Endothelial cell of umbilical vein (primary cell): Measurements from ENCODE around the gene RAB10. TPM values are rescaled to one million over a fixed set of nuclear protein-coding genes. Genes with fewer than 3 reads are reported as not detected.

Source experiments
- BruUV-seq: library from RNA; stranded (reverse); fragments of 400-500 nt; replicated peaks from 2 replicates; lab custom pipeline; 2021; lab: Mats Ljungman, UMichigan
- CTCF ChIA-PET: fragments of 300-600, 350-600 bp; sonication (Branson Sonifier 250); formaldehyde crosslinking; loops from one replicate; lab custom pipeline; 2021; ENCODE audit warnings: antibody characterized with exemption, inconsistent platforms; lab: Charles Lee
- POLR2A ChIA-PET: fragments of 300-600, 350-600 bp; sonication (Branson Sonifier 250); formaldehyde crosslinking; loops from one replicate; lab custom pipeline; 2021; ENCODE audit warnings: antibody characterized with exemption, inconsistent platforms; lab: Charles Lee
- DNase-seq: peaks from one replicate; pipeline ENCODE4 v3.0.0-alpha.2; 2011; ENCODE audit warnings: low read depth, low spot score
- FAIRE-seq: peaks from 2 replicates; lab custom pipeline; 2011; peaks lifted over from hg19 to GRCh38; lab: Jason Lieb, UNC
- H2AFZ ChIP-seq: 2 replicates; pipeline ENCODE4 v1.6.0; 2012; ENCODE audit warnings: low read depth, low read length, control low read depth, inconsistent platforms
- H3K27ac ChIP-seq: 2 replicates; pipeline ENCODE4 v1.5.1; 2011; ENCODE audit warnings: low read depth, mild to moderate bottlenecking, control low read depth, low read length, moderate library complexity; ENCODE audit not compliant: insufficient read depth
- H3K27me3 ChIP-seq, 2 experiments: 2 replicates each; pipeline versions ENCODE4 v1.6.0 to v1.6.1; 2011; ENCODE audit warnings: low read length in 2 of 2, mixed read lengths in 1 of 2; ENCODE audit not compliant: control insufficient read depth in 2 of 2, insufficient read depth in 2 of 2
- H3K36me3 ChIP-seq, 2 experiments: 2 replicates in 1 of 2; 3 replicates in 1 of 2; pipeline ENCODE4 v1.5.1; 2011; ENCODE audit warnings: low read length in 2 of 2, mild to moderate bottlenecking in 1 of 2, moderate library complexity in 1 of 2; ENCODE audit not compliant: control insufficient read depth in 2 of 2, insufficient read depth in 2 of 2; ENCODE audit errors: extremely low read depth in 1 of 2
- H3K4me1 ChIP-seq: 3 replicates; pipeline ENCODE4 v1.5.1; 2011; ENCODE audit warnings: mild to moderate bottlenecking, low read length; ENCODE audit not compliant: control insufficient read depth, insufficient read depth; ENCODE audit errors: extremely low read depth
- H3K4me2 ChIP-seq: 2 replicates; pipeline ENCODE4 v1.6.1; 2011; ENCODE audit warnings: low read length, control low read depth, mixed read lengths; ENCODE audit not compliant: insufficient read depth
- H3K4me3 ChIP-seq, 3 experiments: fragments of 200-600 bp in 1 of 3; sonication (generic), shearing (Covaris generic) in 1 of 3; replicated peaks in 1 of 3; 2 replicates each; pipeline ENCODE4 v1.5.1; 2011 to 2016; ENCODE audit warnings: control low read depth in 3 of 3, low read length in 3 of 3, mild to moderate bottlenecking in 2 of 3, inconsistent platforms in 1 of 3, low read depth in 1 of 3, moderate library complexity in 1 of 3; ENCODE audit not compliant: insufficient read depth in 1 of 3
- H3K79me2 ChIP-seq: 2 replicates; pipeline ENCODE4 v1.6.0; 2012; ENCODE audit warnings: low read length, inconsistent platforms; ENCODE audit not compliant: control insufficient read depth, insufficient read depth
- H3K9ac ChIP-seq: replicated peaks from 2 replicates; pipeline ENCODE3; 2011; ENCODE audit warnings: low read length, control low read depth; ENCODE audit not compliant: insufficient read depth; ENCODE audit errors: extremely low read depth
- H3K9me1 ChIP-seq: replicated peaks from 3 replicates; pipeline ENCODE4 v1.6.0; 2011; ENCODE audit warnings: mild to moderate bottlenecking, low read length; ENCODE audit not compliant: control insufficient read depth, insufficient read depth; ENCODE audit errors: extremely low read depth
- H3K9me3 ChIP-seq: replicated peaks from 2 replicates; pipeline ENCODE4 v1.5.1; 2012; ENCODE audit warnings: low read length, inconsistent platforms; ENCODE audit not compliant: control insufficient read depth, insufficient read depth
- H4K20me1 ChIP-seq: replicated peaks from 2 replicates; pipeline ENCODE3; 2011; ENCODE audit warnings: mild to moderate bottlenecking, low read length; ENCODE audit not compliant: control insufficient read depth, insufficient read depth; ENCODE audit errors: extremely low read depth
- EZH2 ChIP-seq: IDR thresholded peaks from 2 replicates; pipeline ENCODE4 v1.6.1; 2012; ENCODE audit warnings: borderline replicate concordance, low read depth, mild to moderate bottlenecking, moderate library complexity, low read length, inconsistent platforms; ENCODE audit not compliant: severe bottlenecking
- FOS ChIP-seq: IDR thresholded peaks from 2 replicates; pipeline ENCODE4 v1.6.1; 2011; ENCODE audit warnings: mild to moderate bottlenecking, low read length, moderate library complexity, borderline replicate concordance; ENCODE audit not compliant: insufficient read depth
- GATA2 ChIP-seq: IDR thresholded peaks from 2 replicates; pipeline ENCODE4 v1.7.0; 2011; ENCODE audit warnings: low read depth, mild to moderate bottlenecking, moderate library complexity, mixed read lengths, low read length; ENCODE audit not compliant: insufficient read length, insufficient read depth
- JUN ChIP-seq: IDR thresholded peaks from 2 replicates; pipeline ENCODE4 v1.6.1; 2011; ENCODE audit warnings: borderline replicate concordance, low read depth; ENCODE audit not compliant: insufficient read length, insufficient read depth
- MYC ChIP-seq: IDR thresholded peaks from one replicate; pipeline ENCODE4 v1.6.1; 2011; ENCODE audit warnings: mild to moderate bottlenecking, low read depth, low read length
- POLR2A ChIP-seq: IDR thresholded peaks from 2 replicates; pipeline ENCODE4 v1.6.1; 2012; ENCODE audit warnings: low read depth, mild to moderate bottlenecking, control low read depth, low read length
- POLR2AphosphoS5 ChIP-seq: IDR thresholded peaks from 2 replicates; pipeline ENCODE4 v1.6.1; 2012; ENCODE audit warnings: low read depth, mild to moderate bottlenecking, control low read depth, low read length, moderate library complexity; ENCODE audit not compliant: insufficient read depth
- dilution Hi-C: fragments of 300-500 bp; cut with MboI; formaldehyde crosslinking; loops from one replicate; pipeline ENCODE4 v1.15.0; 2019; ENCODE audit warnings: low sequenced_read_pairs; ENCODE audit not compliant: extremely low pct_ligation_motif_present
- intact Hi-C: fragments of 100-400 bp; cut with micrococcal nuclease; formaldehyde crosslinking; loops from one replicate; pipeline ENCODE4 v1.10.0; 2022
- polyA plus RNA-seq, 4 experiments: library from polyadenylated mRNA; depleted of rRNA in 3 of 4; stranded (reverse) in 3 of 4; unstranded in 1 of 4; fragments of >200 nt; gene quantifications; 2 replicates each; pipeline versions ENCODE4 v1.2.1 to v1.2.3, GENCODE V29; 2011 to 2012; ENCODE audit warnings: missing spikeins in 1 of 4
- total RNA-seq: library from RNA; stranded (reverse); gene quantifications from 2 replicates; pipeline ENCODE4 v1.2.3, GENCODE V29; 2021
- TF ChIP-seq, protein P1 (sequence below), 2 donors: IDR thresholded peaks; 1 replicate in 1 of 2; 2 replicates in 1 of 2; pipeline ENCODE4 v1.5.1; 2011; ENCODE audit warnings: low read length in 2 of 2, mild to moderate bottlenecking in 2 of 2, moderate library complexity in 2 of 2, control low read depth in 1 of 2, inconsistent platforms in 1 of 2, low read depth in 1 of 2; ENCODE audit not compliant: insufficient read depth in 1 of 2; ENCODE audit errors: extremely low read depth in 1 of 2
- TF ChIP-seq, protein P2 (sequence below): IDR thresholded peaks from 2 replicates; pipeline ENCODE4 v1.6.1; 2011; ENCODE audit not compliant: insufficient read depth, insufficient read length

Gene RAB10
- total and polyA plus RNA-seq, 2 donors (not counting 3 experiments of a cell fraction or from before 2014, with no cell fraction given), result 45.1 to 104 TPM

DNA sequence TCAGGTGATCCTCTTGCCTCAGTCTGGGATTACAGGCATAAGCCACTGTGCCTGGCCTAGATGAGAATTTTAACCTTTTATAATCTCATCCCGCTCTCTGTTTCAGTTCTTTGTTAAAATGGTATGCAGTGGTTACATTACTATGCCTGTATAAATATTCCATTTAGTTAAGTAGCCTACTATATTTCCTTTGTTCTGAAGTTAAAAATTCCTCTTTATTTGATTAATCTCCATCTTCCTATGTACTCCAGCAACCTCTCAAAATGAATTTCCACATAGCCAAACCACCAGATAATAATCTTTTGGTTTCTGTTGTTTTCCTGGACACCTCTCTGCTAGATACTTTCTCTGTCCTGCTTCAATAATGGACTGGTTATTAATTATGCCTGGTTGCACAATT lies 15.8 kb downstream of the RAB10 start:
- Histone ChIP-seq H3K27ac (no peak overlapping the region), H3K9me3 (no peaks in the 10 kb centered on the region), H3K4me1 (no peaks in the 10 kb centered on the region), H3K36me3 (no peaks in the 10 kb centered on the region), H3K9ac (no peak overlapping the region), H3K4me2 (no peak overlapping the region), H3K79me2 (peaks cover 97% of the 10 kb centered on the region), H4K20me1 (peaks cover 8% of the 10 kb centered on the region), H3K4me3 (no peak overlapping the region), H3K27me3 (no peaks in the 10 kb centered on the region), H2AFZ (no peak overlapping the region), H3K9me1 (no peaks in the 10 kb centered on the region)
- ChIA-PET POLR2A (interaction anchor here (0.6 kb wide), 1 partner anchor 16 kb away, joined by 3 read pairs; no protein-coding TSS in a partner anchor), CTCF (interaction anchor here (1.6 kb wide), 1 partner anchor 135 kb away, joined by 3 read pairs; no protein-coding TSS in a partner anchor)
- dilution Hi-C loops, result no loop called here
- BruUV-seq, result no TSS peak
- TF ChIP-seq GATA2 (no peak), MYC (no peak)
- TF ChIP-seq, protein P1, sequence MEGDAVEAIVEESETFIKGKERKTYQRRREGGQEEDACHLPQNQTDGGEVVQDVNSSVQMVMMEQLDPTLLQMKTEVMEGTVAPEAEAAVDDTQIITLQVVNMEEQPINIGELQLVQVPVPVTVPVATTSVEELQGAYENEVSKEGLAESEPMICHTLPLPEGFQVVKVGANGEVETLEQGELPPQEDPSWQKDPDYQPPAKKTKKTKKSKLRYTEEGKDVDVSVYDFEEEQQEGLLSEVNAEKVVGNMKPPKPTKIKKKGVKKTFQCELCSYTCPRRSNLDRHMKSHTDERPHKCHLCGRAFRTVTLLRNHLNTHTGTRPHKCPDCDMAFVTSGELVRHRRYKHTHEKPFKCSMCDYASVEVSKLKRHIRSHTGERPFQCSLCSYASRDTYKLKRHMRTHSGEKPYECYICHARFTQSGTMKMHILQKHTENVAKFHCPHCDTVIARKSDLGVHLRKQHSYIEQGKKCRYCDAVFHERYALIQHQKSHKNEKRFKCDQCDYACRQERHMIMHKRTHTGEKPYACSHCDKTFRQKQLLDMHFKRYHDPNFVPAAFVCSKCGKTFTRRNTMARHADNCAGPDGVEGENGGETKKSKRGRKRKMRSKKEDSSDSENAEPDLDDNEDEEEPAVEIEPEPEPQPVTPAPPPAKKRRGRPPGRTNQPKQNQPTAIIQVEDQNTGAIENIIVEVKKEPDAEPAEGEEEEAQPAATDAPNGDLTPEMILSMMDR (IDR thresholded peaks at IDR 0.05; ENCODE audit: extremely low read depth in 1 of 2, insufficient read depth in 1 of 2, low read depth in 1 of 2, low read length in 2 of 2), result no peak
- FAIRE-seq (no peak), DNase-seq (no peak)
- intact Hi-C loops, result no loop called here

- dilution Hi-C loops (no loop called here), intact Hi-C loops (no loop called here)
- no peaks in the 10 kb centered on the region for H3K4me1 ChIP-seq
- peaks cover 6% of the 10 kb centered on the region for H4K20me1 ChIP-seq
- no peaks in the 10 kb centered on the region for H3K27me3 ChIP-seq
- H3K27ac ChIP-seq, result no peak overlapping the region
- H3K4me3 ChIP-seq, result no peak overlapping the region
- H3K9ac ChIP-seq, result no peak overlapping the region
- ChIA-PET POLR2A (no interaction called here), CTCF (interaction anchor here (0.7 to 1.1 kb wide), 2 partner anchors 10 to 17 kb away, joined by 3 read pairs; no protein-coding TSS in a partner anchor)
- no peak overlapping the region for H2AFZ ChIP-seq
- TF ChIP-seq, protein P2, sequence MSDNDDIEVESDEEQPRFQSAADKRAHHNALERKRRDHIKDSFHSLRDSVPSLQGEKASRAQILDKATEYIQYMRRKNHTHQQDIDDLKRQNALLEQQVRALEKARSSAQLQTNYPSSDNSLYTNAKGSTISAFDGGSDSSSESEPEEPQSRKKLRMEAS, result no peak
- TF ChIP-seq, protein P1 (IDR thresholded peaks at IDR 0.05; ENCODE audit: extremely low read depth in 1 of 2, insufficient read depth in 1 of 2, low read depth in 1 of 2, low read length in 2 of 2), result no peak
- TF ChIP-seq FOS (no peak), POLR2AphosphoS5 (no peak), EZH2 (no peak), JUN (no peak), GATA2 (no peak), POLR2A (no peak), MYC (no peak)
- no peak overlapping the region for H3K4me2 ChIP-seq
- BruUV-seq, result no TSS peak
- no peak for DNase-seq
- H3K9me3 ChIP-seq, result no peaks in the 10 kb centered on the region
- no peaks in the 10 kb centered on the region for H3K9me1 ChIP-seq
- H3K36me3 ChIP-seq, result no peaks in the 10 kb centered on the region
- no peak for FAIRE-seq
- peaks cover 99% of the 10 kb centered on the region for H3K79me2 ChIP-seq
Measured at GRCh38 chr2:26052740-26053139, 18.9 kb downstream of the RAB10 start.
